DMS53 treated with DMSO at 0.1 percent for 48 hours (cell line): ENCODE measurements around the gene SMURF2.

Experiments
- DNase-seq: peaks from one replicate; lab custom pipeline; 2025; ENCODE audit not compliant: unreplicated experiment; lab: John Stamatoyannopoulos, UW

SMURF2 gene

GRCh38 chr17:64505340-64506200 lies 156.5 kb downstream of the SMURF2 start:
- peak; percentile 52 for DNase-seq

- no peak for DNase-seq
Measured at GRCh38 chr17:64504769-64505339, 157.3 kb downstream of the SMURF2 start.

GRCh38 chr17:64503821-64504768 lies 158.0 kb downstream of the SMURF2 start:
- no peak for DNase-seq

GRCh38 chr17:64503341-64503740 lies 158.8 kb downstream of the SMURF2 start:
- DNase-seq = no peak

- DNase-seq = no peak
Measured at GRCh38 chr17:64502809-64503208, 159.3 kb downstream of the SMURF2 start.

GRCh38 chr17:64502021-64502420 lies 160.1 kb downstream of the SMURF2 start:
- DNase-seq = no peak

- no peak for DNase-seq
Measured at GRCh38 chr17:64500862-64501765, 161.0 kb downstream of the SMURF2 start.

GRCh38 chr17:64500487-64500859 lies 161.6 kb downstream of the SMURF2 start:
- no peak for DNase-seq

GRCh38 chr17:64499805-64500486 lies 162.2 kb downstream of the SMURF2 start:
- no peak for DNase-seq

- DNase-seq = no peak
Measured at GRCh38 chr17:64498308-64499203, 163.6 kb downstream of the SMURF2 start.

- DNase-seq = no peak
Measured at GRCh38 chr17:64497565-64498035, 164.5 kb downstream of the SMURF2 start.

- peak; percentile 70 for DNase-seq
Measured at GRCh38 chr17:64496786-64497564, 165.1 kb downstream of the SMURF2 start, which contains the start of gene POLG2. Gene POLG2 (minus strand): TSS chr17:64497054. CDS start chr17:64496968, 86 bp downstream.

- DNase-seq = no peak
Measured at GRCh38 chr17:64496348-64496785, 165.7 kb downstream of the SMURF2 start.
